ENCODE measurements around the gene GRPEL1.

The GRPEL1 gene

DNA sequence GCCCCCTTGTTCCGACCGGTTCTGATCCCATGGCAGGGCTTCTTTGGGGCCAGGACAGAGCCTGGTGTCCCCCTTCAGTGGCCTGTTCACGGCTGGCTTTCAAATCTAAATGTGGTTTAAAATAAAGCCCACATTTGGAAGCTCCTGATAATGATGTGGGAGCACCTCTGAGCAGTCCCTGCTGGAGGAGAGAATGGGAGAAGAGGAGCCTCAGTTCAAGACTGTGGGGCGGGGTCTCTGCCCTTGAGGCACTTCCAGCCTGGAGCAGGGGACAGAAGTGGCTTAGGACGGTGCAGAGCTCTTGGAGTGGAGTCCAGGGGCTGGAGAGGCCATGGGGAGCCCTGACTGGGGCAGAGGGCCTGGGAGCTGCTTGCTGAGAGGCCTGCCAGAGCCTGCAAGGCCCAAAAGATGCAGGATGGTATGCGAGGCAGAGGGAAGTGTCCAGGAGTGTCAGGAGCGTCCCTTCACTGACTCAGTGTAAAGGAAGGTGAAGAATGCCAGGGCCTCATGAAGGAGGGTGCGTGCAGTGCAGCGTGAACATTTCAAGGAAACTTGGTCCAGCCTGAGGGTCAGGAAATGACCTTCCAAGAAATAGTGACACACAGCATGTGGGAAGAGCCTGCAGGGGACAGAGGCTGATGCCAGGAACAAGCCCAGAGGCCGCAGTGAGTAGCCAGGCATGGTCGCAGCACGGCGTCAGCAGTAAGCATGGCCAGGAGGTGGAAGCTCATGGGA is 45.8 kb downstream of the GRPEL1 start:
- H3K27ac ChIP-seq (replicated peaks): no peak overlapping the region
- no peaks in the 10 kb centered on the region for H3K27me3 ChIP-seq (ENCODE audit: insufficient read depth, poor library complexity, severe bottlenecking)
- TF ChIP-seq, protein P1, sequence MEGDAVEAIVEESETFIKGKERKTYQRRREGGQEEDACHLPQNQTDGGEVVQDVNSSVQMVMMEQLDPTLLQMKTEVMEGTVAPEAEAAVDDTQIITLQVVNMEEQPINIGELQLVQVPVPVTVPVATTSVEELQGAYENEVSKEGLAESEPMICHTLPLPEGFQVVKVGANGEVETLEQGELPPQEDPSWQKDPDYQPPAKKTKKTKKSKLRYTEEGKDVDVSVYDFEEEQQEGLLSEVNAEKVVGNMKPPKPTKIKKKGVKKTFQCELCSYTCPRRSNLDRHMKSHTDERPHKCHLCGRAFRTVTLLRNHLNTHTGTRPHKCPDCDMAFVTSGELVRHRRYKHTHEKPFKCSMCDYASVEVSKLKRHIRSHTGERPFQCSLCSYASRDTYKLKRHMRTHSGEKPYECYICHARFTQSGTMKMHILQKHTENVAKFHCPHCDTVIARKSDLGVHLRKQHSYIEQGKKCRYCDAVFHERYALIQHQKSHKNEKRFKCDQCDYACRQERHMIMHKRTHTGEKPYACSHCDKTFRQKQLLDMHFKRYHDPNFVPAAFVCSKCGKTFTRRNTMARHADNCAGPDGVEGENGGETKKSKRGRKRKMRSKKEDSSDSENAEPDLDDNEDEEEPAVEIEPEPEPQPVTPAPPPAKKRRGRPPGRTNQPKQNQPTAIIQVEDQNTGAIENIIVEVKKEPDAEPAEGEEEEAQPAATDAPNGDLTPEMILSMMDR (IDR thresholded peaks at IDR 0.05; ENCODE audit: insufficient read depth, low read length): no peak
- TF ChIP-seq GABPA (IDR thresholded peaks at IDR 0.05; ENCODE audit: low read depth) (no peak), SPI1 (IDR thresholded peaks at IDR 0.05; ENCODE audit: borderline replicate concordance, low read depth) (no peak), POLR2AphosphoS5 (IDR thresholded peaks at IDR 0.05; ENCODE audit: low read depth) (no peak)
- TF ChIP-seq, protein P2, sequence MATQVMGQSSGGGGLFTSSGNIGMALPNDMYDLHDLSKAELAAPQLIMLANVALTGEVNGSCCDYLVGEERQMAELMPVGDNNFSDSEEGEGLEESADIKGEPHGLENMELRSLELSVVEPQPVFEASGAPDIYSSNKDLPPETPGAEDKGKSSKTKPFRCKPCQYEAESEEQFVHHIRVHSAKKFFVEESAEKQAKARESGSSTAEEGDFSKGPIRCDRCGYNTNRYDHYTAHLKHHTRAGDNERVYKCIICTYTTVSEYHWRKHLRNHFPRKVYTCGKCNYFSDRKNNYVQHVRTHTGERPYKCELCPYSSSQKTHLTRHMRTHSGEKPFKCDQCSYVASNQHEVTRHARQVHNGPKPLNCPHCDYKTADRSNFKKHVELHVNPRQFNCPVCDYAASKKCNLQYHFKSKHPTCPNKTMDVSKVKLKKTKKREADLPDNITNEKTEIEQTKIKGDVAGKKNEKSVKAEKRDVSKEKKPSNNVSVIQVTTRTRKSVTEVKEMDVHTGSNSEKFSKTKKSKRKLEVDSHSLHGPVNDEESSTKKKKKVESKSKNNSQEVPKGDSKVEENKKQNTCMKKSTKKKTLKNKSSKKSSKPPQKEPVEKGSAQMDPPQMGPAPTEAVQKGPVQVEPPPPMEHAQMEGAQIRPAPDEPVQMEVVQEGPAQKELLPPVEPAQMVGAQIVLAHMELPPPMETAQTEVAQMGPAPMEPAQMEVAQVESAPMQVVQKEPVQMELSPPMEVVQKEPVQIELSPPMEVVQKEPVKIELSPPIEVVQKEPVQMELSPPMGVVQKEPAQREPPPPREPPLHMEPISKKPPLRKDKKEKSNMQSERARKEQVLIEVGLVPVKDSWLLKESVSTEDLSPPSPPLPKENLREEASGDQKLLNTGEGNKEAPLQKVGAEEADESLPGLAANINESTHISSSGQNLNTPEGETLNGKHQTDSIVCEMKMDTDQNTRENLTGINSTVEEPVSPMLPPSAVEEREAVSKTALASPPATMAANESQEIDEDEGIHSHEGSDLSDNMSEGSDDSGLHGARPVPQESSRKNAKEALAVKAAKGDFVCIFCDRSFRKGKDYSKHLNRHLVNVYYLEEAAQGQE (IDR thresholded peaks at IDR 0.05; ENCODE audit: insufficient replicate concordance, low read depth): no peak
- no peak overlapping the region for H3K4me3 ChIP-seq (replicated peaks; ENCODE audit: insufficient read depth, low read length)
- DNase-seq (ENCODE audit: low read depth in 1 of 2, low spot score in 1 of 2): no peak

DNA sequence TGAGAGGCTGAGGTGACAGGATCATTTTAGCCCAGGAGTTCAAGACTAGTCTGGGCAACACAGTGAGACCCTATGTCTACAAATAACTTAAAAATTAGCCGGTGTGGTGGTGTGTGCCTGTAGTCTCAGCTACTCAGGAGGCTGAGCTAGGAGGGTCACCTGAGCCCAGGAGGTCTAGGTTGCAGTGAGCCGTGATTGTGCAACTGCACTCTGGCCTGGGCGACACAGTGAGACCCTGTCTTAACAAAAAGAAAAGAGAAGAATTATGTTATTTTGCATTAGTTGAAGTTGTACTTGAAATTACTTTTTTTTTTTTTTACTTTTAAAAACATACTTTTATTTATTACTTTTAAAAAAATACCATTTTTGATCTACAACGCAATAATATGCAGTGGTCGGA is 46.5 kb downstream of the GRPEL1 start:
- TF ChIP-seq, protein P1 (IDR thresholded peaks at IDR 0.05; ENCODE audit: insufficient read depth, low read length): no peak
- TF ChIP-seq SPI1 (IDR thresholded peaks at IDR 0.05; ENCODE audit: borderline replicate concordance, low read depth) (no peak), GABPA (IDR thresholded peaks at IDR 0.05; ENCODE audit: low read depth) (no peak), POLR2AphosphoS5 (IDR thresholded peaks at IDR 0.05; ENCODE audit: low read depth) (no peak)
- TF ChIP-seq, protein P2 (IDR thresholded peaks at IDR 0.05; ENCODE audit: insufficient replicate concordance, low read depth): no peak
- H3K27ac ChIP-seq (replicated peaks): no peak overlapping the region
- no peak overlapping the region for H3K4me3 ChIP-seq (replicated peaks; ENCODE audit: insufficient read depth, low read length)
- no peak for DNase-seq (ENCODE audit: low read depth in 1 of 2, low spot score in 1 of 2)
- no peaks in the 10 kb centered on the region for H3K27me3 ChIP-seq (ENCODE audit: insufficient read depth, poor library complexity, severe bottlenecking)

DNA sequence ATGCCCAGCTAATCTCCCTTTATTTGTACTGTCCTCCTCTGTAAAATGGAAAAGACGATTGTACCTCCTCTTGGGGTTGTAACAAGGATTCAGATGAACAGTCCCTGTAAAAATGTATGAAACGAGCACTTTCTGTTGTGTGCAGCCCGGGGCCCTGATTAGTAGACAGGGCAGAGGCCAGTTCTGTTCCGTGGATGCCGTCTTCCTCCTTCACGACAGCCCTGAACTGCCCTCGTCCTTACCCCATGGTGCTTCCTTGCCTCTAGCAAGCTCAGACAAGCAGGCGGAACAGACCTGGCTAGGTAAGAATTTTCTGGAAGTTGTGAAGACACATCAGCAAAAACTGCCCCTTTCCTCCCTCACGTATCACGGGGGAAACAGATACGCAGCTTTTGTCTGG is 47.0 kb downstream of the GRPEL1 start:
- DNase-seq (ENCODE audit: low read depth in 1 of 2, low spot score in 1 of 2): no peak
- H3K27ac ChIP-seq (replicated peaks): no peak overlapping the region

More for the DNA sequence above, 47.0 kb downstream of the GRPEL1 start:
- Histone ChIP-seq H3K27me3 (ENCODE audit: insufficient read depth, poor library complexity, severe bottlenecking) (no peaks in the 10 kb centered on the region), H3K4me3 (replicated peaks; ENCODE audit: insufficient read depth, low read length) (no peak overlapping the region)
- TF ChIP-seq, protein P1 (IDR thresholded peaks at IDR 0.05; ENCODE audit: insufficient read depth, low read length): no peak
- no peak for TF ChIP-seq GABPA (IDR thresholded peaks at IDR 0.05; ENCODE audit: low read depth)
- TF ChIP-seq, protein P2 (IDR thresholded peaks at IDR 0.05; ENCODE audit: insufficient replicate concordance, low read depth): no peak
- TF ChIP-seq POLR2AphosphoS5 (IDR thresholded peaks at IDR 0.05; ENCODE audit: low read depth): no peak
- no peak for TF ChIP-seq SPI1 (IDR thresholded peaks at IDR 0.05; ENCODE audit: borderline replicate concordance, low read depth)

Data from HL-60 (cell line).